ENCODE measurements around the gene CDH18.
"Not testable (repeated sequence)": the region's sequence is repeated elsewhere in the genome, so short reads cannot be mapped to it uniquely, and the experiment has no call there.

CDH18 gene

DNA sequence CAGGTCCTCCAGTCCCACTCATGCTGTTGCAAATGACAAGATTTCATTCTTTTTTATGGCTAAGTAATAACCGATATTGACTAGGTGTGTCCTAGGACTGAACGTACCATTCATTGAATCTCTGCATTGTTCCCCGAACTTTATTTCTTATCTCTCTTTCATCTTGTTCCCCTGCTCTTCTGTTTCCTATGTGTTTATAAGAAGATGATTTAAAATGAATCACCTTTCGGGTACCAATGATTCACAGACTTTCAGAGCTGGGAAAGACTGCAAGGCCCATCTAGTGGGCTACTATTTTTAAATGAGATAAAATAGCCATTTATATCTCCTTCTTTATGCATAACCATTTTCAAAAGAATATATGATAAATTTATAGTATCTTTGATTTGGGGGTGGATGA lies 133.0 kb downstream of the CDH18 start:
- no peak for FAIRE-seq

DNA sequence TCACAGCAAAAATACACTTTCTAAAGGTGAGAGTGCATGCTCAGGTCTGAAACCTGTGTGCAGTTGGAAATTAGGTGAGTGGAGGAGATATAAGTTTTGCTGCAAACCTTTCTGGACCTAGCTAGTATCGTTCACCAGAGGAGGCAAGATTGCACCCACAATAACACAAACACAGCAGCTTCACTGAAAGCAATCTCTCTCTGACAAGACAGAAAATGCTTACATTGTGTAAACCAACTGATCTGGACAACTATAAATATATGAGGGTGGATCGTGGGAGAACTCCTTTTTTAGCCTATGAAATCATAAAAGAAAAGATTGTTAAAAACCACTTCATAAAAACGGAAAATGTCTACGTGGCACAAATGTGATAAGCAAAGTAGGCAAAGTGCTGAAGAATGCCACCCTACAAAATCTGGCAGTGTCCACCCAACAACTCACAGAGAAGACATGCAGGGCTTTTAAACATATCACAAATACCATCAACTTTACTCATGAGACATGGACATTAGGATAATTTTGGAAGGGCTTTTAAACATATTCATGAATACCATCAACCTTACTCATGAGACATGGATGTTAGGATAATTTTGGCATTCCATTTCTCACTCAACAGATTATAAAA lies 134.3 kb downstream of the CDH18 start:
- FAIRE-seq = no peak

DNA sequence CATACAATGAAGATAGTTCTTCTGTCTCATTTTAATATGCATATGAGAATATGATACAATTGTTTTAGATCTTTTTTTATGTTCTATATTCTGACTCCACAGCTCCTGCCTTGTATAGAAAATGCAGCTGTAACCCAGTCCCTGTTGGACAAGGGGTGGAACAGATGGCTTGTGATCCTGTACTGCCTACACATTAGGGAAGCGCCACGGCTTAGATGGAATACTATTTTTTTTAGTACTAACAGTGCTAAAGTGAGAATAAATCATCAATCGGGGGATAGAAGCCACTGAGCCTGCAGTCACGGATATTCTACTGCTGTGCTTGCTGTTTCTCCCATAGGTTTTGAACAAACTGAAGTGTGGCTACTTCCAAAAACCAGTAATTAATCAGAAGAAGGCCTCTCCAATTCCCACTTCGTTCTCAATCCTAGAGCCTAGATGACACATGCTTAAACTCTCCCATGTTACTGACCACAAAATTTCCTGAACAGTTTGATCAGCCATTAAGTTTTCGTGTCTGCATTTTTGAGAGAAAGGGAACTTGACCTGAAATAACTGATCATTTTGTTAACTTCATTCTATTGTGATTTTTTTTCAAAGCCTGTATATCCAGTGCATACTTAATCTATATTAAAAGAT lies 150.3 kb downstream of the CDH18 start:
- FAIRE-seq = no peak

- FAIRE-seq = no peak
Observed at GRCh38 chr5:19835442-19835841, 152.6 kb downstream of the CDH18 start.

DNA sequence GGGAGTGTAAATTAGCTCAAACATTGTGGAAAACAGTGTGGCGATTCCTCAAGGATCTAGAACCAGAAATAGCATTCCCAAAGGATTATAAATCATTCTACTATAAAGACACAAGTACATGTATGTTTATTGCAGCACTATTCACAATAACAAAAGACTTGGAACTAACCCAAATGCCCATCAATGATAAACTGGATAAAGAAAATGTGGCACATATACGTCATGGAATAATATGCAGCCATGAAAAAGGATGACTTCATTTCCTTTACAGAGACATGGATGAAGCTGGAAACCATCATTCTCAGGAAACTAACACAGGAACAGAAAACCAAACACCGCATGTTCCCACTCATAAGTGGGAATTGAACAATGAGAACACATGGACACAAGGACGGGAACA lies 175.3 kb downstream of the CDH18 start:
- FAIRE-seq = not testable (repeated sequence)

GRCh38 chr5:19806756-19807155 lies 181.2 kb downstream of the CDH18 start:
- FAIRE-seq = no peak

- no peak for FAIRE-seq
Observed at GRCh38 chr5:19802686-19803085, 185.3 kb downstream of the CDH18 start.

DNA sequence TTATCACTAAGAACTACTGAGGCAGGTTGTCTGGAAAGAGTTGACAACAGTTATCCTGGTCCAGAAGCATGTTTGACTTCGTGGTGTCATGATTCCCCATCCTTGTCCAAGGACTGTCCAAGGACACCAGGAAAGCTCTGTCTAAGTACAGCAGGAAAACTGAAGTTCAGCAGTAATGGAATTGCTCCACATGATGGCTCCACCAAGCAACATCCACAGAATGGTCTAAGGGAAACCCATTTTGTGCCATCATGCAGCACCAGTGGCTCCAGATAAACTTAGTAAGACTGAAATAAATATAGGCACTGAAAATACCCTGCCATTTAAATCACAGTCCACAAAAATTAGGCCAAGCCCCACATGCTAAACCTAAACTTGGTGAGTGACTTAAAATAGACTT lies 192.8 kb downstream of the CDH18 start:
- no peak for FAIRE-seq

- no peak for FAIRE-seq
Observed at GRCh38 chr5:19790829-19791466, 197.1 kb downstream of the CDH18 start.

- FAIRE-seq = no peak
Observed at GRCh38 chr5:19782566-19782965, 205.4 kb downstream of the CDH18 start.

DNA sequence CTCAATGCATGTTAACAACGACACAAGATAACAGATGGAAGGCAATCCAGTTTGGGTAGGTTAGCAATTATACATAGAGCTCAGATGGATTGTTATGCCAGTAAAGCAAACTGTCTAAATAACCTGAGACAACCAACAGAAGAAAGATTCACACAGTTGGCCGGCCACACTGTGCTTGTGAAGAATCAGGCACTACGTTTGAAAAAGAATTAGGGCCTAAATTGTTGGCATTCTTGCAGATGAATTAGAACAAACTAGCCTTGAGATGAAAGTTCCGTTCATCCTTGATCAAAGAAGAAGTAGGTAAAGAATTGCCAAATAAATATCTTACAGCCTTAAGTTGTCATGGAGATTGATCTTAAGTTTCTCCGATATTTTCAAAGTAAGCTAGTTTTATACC lies 210.6 kb downstream of the CDH18 start:
- FAIRE-seq = no peak

DNA sequence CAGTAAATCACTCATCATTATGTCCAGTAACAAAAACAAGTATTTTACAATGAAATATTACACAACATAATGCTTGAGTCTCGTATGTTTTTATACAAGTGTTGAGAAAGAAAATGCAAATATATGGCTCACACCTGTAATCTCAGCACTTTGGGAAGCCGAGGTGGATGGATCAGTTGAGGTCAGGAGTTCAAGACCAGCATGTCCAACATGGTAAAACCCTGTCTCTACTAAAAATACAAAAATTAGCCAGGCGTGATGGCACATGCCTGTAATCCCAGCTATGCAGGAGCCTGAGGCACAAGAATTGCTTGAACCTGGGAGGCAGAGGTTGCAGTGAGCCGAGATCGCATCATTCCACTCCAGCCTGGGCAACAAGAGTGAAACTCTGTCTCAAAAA lies 211.1 kb downstream of the CDH18 start:
- FAIRE-seq = not testable (repeated sequence)

- FAIRE-seq = no peak
Observed at GRCh38 chr5:19771174-19771835, 216.7 kb downstream of the CDH18 start.

GRCh38 chr5:19770396-19770795 lies 217.6 kb downstream of the CDH18 start:
- peak; percentile 25 for FAIRE-seq

DNA sequence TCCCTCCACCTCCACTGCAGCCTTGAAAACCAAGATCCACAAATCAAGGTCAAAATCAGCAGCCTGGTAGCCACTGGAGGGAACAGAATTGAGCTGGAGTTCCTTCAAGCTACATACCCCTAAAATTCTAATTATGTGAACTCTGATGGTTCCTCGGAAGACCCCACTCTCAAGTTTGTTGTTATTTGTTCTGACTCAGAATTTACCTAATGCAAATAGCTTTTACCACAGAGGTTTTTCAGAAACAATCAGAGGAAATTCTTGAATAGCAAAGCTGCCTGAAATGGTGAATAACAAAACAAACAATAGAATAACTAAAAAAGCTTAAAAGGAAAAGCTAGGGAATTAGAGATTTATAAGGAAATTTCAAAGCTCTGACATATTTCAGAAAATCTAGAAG lies 220.0 kb downstream of the CDH18 start:
- no peak for FAIRE-seq

DNA sequence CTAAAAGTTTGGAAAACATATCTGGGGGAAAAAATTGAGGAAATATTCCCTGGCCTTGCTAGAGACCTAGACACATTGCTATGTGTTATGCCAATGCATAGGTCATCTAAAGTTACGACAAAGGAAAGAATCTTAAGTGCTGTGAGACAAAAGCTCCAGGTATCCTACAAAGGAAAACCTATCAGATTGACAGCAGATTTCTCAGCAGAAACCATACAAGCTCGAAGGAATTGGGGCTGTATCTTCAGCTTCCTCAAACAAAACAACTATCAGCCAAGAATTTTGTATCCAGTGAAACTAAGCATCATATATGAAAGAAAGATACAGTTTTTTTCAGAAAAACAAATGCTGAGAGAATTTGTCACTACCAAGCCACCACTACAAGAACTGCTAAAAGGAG lies 234.4 kb downstream of the CDH18 start:
- no peak for FAIRE-seq

DNA sequence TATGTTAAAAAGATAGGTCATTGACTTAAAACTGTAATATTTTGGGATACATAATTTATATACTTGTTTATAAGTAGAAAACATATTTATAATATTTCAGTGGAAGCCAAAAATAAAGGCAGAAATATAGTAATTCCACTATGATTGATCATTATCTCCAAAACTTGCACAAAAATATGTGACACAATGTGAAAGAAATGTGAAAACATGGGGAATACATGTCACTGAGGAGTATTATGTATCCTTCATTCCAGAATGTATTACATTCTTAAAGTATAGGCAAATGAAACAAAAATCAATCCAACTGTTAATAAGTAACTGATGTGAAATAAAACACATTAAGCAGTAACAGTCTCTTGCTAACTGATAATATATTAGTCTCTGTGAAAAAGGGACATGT lies 236.7 kb downstream of the CDH18 start:
- FAIRE-seq = no peak

DNA sequence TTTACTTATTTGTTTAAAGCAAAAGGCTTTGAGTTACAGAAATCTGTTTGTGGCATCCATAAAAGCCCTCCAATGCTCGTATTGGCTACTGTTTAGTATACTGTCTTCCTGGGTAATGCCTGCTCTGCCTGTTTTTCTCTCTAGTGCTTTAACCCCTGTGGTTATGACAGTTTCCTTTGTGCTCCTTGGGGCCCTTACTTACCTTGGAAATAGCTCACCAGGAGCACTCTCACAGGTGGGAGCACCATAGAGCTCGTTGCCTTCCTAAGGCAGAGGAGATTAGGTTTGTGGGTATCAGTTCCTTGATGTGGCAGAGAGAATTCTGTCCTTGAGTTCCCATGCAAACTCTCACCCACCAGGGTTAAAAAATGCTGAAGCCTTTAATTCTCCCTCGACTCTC lies 242.8 kb downstream of the CDH18 start:
- no peak for FAIRE-seq

GRCh38 chr5:19739671-19740070 lies 248.3 kb downstream of the CDH18 start:
- no peak for FAIRE-seq

GRCh38 chr5:19734776-19735175 lies 253.2 kb downstream of the CDH18 start:
- FAIRE-seq = no peak

- no peak for FAIRE-seq
Observed at GRCh38 chr5:19733612-19734495, 254.1 kb downstream of the CDH18 start.

- no peak for FAIRE-seq
Observed at GRCh38 chr5:19728571-19728970, 259.4 kb downstream of the CDH18 start.

- FAIRE-seq = no peak
Observed at GRCh38 chr5:19719109-19719508, 268.9 kb downstream of the CDH18 start.
